Stimulated activated CD8-positive, alpha-beta memory T cell treated with anti-CD3 and anti-CD28 coated beads, Interleukin-7, amount 100 ng/mL, for 24 hours (primary cell): Measurements from ENCODE around the gene TTF2.

Experiments used
- DNase-seq: peaks from one replicate; pipeline ENCODE4 v3.0.0-alpha.2; 2020; ENCODE audit warnings: low read depth

TTF2 gene

GRCh38 chr1:117059678-117060440, at the start of gene TTF2:
Gene TTF2 (plus strand): TSS chr1:117060326. CDS start chr1:117060347, 21 bp downstream.
- peak; percentile 93 for DNase-seq

- DNase-seq, result no peak
These were observed 48.8 kb upstream of the TTF2 start for GRCh38 chr1:117011334-117011733.

- DNase-seq, result no peak
These were observed 46.7 kb upstream of the TTF2 start for GRCh38 chr1:117013309-117013858.

GRCh38 chr1:117014209-117014608, 45.9 kb upstream of the TTF2 start:
- DNase-seq, result no peak

GRCh38 chr1:117015724-117016123, 44.4 kb upstream of the TTF2 start:
- no peak for DNase-seq

- no peak for DNase-seq
These were observed 43.1 kb upstream of the TTF2 start for GRCh38 chr1:117017062-117017461.

GRCh38 chr1:117017648-117018047, 42.5 kb upstream of the TTF2 start:
- DNase-seq, result no peak

GRCh38 chr1:117020526-117021156, 39.5 kb upstream of the TTF2 start:
- DNase-seq, result no peak

GRCh38 chr1:117022114-117022513, 38.0 kb upstream of the TTF2 start:
- no peak for DNase-seq

GRCh38 chr1:117025568-117025967, 34.6 kb upstream of the TTF2 start:
- DNase-seq, result no peak

GRCh38 chr1:117026361-117026760, 33.8 kb upstream of the TTF2 start:
- DNase-seq, result no peak

GRCh38 chr1:117029685-117030084, 30.4 kb upstream of the TTF2 start:
- no peak for DNase-seq

GRCh38 chr1:117030271-117030877, 29.8 kb upstream of the TTF2 start:
- no peak for DNase-seq

- DNase-seq, result no peak
These were observed 27.9 kb upstream of the TTF2 start for GRCh38 chr1:117032266-117032665.

- DNase-seq, result no peak
These were observed 27.2 kb upstream of the TTF2 start for GRCh38 chr1:117032681-117033539.

- no peak for DNase-seq
These were observed 26.4 kb upstream of the TTF2 start for GRCh38 chr1:117033772-117034171.

GRCh38 chr1:117034791-117035290, 25.3 kb upstream of the TTF2 start:
- no peak for DNase-seq

- DNase-seq, result no peak
These were observed 24.1 kb upstream of the TTF2 start for GRCh38 chr1:117036018-117036461.

GRCh38 chr1:117037802-117038201, 22.3 kb upstream of the TTF2 start:
- no peak for DNase-seq

- no peak for DNase-seq
These were observed 21.9 kb upstream of the TTF2 start for GRCh38 chr1:117038236-117038635.

- DNase-seq, result no peak
These were observed 15.9 kb upstream of the TTF2 start for GRCh38 chr1:117044217-117044616.

- DNase-seq, result no peak
These were observed 14.5 kb upstream of the TTF2 start for GRCh38 chr1:117045644-117046043.
